IMR-90 (cell line): ENCODE measurements around the gene MOB3B. TPM values are rescaled to one million over a fixed set of nuclear protein-coding genes. Genes with fewer than 3 reads are reported as not detected.

ENCODE experiments used
- ATAC-seq: fragments of 200-7000 bp; cut with Tn5 transposase; 2 replicates; pipeline ENCODE4 v1.9.1; 2020; ENCODE audit warnings: low read depth, mild to moderate bottlenecking, moderate library complexity
- BruUV-seq: library from RNA; stranded (reverse); fragments of 400-500 nt; replicated peaks from 2 replicates; lab custom pipeline; 2021; lab: Mats Ljungman, UMichigan
- CTCF ChIA-PET: fragments of 300-600 bp; formaldehyde crosslinking; extraction: SDS; loops from one replicate; lab custom pipeline; 2021; ENCODE audit warnings: antibody characterized with exemption; lab: Yijun Ruan, JAX
- POLR2A ChIA-PET: fragments of 300-600 bp; sonication (Branson Sonifier 250); formaldehyde crosslinking; loops from one replicate; lab custom pipeline; 2022; ENCODE audit warnings: antibody characterized with exemption; ENCODE audit not compliant: unreplicated experiment; lab: Charles Lee
- DNase-seq: peaks from one replicate; pipeline ENCODE4 v3.0.0; 2013
- H2AFZ ChIP-seq: replicated peaks from 2 replicates; pipeline ENCODE3; 2013; ENCODE audit warnings: low read length, mild to moderate bottlenecking; ENCODE audit not compliant: poor library complexity
- H2AK5ac ChIP-seq: 2 replicates; pipeline ENCODE4 v1.6.1; 2013; ENCODE audit warnings: low read depth, low read length, inconsistent platforms
- H2AK9ac ChIP-seq: replicated peaks from 2 replicates; pipeline ENCODE3; 2013; ENCODE audit warnings: mild to moderate bottlenecking, low read depth, low read length, moderate library complexity; ENCODE audit not compliant: poor library complexity
- H2BK120ac ChIP-seq: 2 replicates; pipeline ENCODE4 v1.6.1; 2013; ENCODE audit warnings: low read depth, low read length, inconsistent platforms
- H2BK15ac ChIP-seq: 3 replicates; pipeline ENCODE4 v1.6.1; 2013; ENCODE audit warnings: low read depth, low read length, inconsistent platforms
- H2BK20ac ChIP-seq: 2 replicates; pipeline ENCODE4 v1.6.1; 2013; ENCODE audit warnings: low read depth, mild to moderate bottlenecking, inconsistent platforms, low read length, moderate library complexity
- H2BK5ac ChIP-seq: 2 replicates; pipeline ENCODE4 v1.6.1; 2013; ENCODE audit warnings: mild to moderate bottlenecking, low read depth, low read length, inconsistent platforms; ENCODE audit not compliant: poor library complexity, severe bottlenecking
- H3K14ac ChIP-seq: replicated peaks from 2 replicates; pipeline ENCODE4 v1.6.1; 2013; ENCODE audit warnings: low read depth, low read length, inconsistent platforms
- H3K18ac ChIP-seq: 2 replicates; pipeline ENCODE4 v1.6.1; 2013; ENCODE audit warnings: low read depth, low read length, control low read depth
- H3K23ac ChIP-seq: 2 replicates; pipeline ENCODE4 v1.6.1; 2013; ENCODE audit warnings: low read depth, low read length, inconsistent platforms
- H3K27ac ChIP-seq: 2 replicates; pipeline ENCODE4 v1.5.1; 2013; ENCODE audit warnings: mild to moderate bottlenecking, control low read depth, low read length; ENCODE audit not compliant: insufficient read depth
- H3K27me3 ChIP-seq: 2 replicates; pipeline ENCODE4 v1.6.1; 2013; ENCODE audit warnings: low read length; ENCODE audit not compliant: control insufficient read depth, insufficient read depth
- H3K36me3 ChIP-seq: 2 replicates; pipeline ENCODE4 v1.6.1; 2013; ENCODE audit warnings: low read length, mixed read lengths; ENCODE audit not compliant: control insufficient read depth, insufficient read depth
- H3K4ac ChIP-seq: 2 replicates; pipeline ENCODE4 v1.6.1; 2013; ENCODE audit warnings: low read depth, low read length, inconsistent platforms
- H3K4me1 ChIP-seq: 2 replicates; pipeline ENCODE4 v1.6.1; 2013; ENCODE audit warnings: low read length, mixed read lengths; ENCODE audit not compliant: control insufficient read depth, insufficient read depth
- H3K4me2 ChIP-seq: 2 replicates; pipeline ENCODE4 v1.6.1; 2013; ENCODE audit warnings: low read depth, mild to moderate bottlenecking, control low read depth, low read length, moderate library complexity
- H3K4me3 ChIP-seq: 2 replicates; pipeline ENCODE4 v1.5.1; 2013; ENCODE audit warnings: low read depth, mild to moderate bottlenecking, control low read depth, low read length, moderate library complexity; ENCODE audit not compliant: insufficient read depth
- H3K56ac ChIP-seq: 2 replicates; pipeline ENCODE4 v1.6.1; 2013; ENCODE audit warnings: low read length, inconsistent platforms; ENCODE audit not compliant: insufficient read depth; ENCODE audit errors: extremely low read depth
- H3K79me1 ChIP-seq, 2 experiments: 2 replicates each; pipeline ENCODE4 v1.6.1; 2013; ENCODE audit warnings: low read length in 2 of 2, inconsistent platforms in 1 of 2, low read depth in 1 of 2
- H3K9ac ChIP-seq: 2 replicates; pipeline ENCODE4 v1.6.1; 2013; ENCODE audit warnings: low read depth, low read length, control low read depth
- H3K9me1 ChIP-seq: 2 replicates; pipeline ENCODE4 v1.6.1; 2013; ENCODE audit warnings: low read length, inconsistent platforms; ENCODE audit not compliant: insufficient read depth
- H3K9me3 ChIP-seq: 2 replicates; pipeline ENCODE4 v1.6.1; 2013; ENCODE audit warnings: low read length; ENCODE audit not compliant: control insufficient read depth, insufficient read depth
- H4K20me1 ChIP-seq: 2 replicates; pipeline ENCODE4 v1.6.1; 2013; ENCODE audit warnings: low read length, inconsistent platforms; ENCODE audit not compliant: insufficient read depth
- H4K5ac ChIP-seq: 2 replicates; pipeline ENCODE4 v1.6.1; 2013; ENCODE audit warnings: mild to moderate bottlenecking, low read depth, low read length, control low read depth
- H4K8ac ChIP-seq, 2 experiments: 2 replicates each; pipeline ENCODE4 v1.6.1; 2013; ENCODE audit warnings: low read depth in 2 of 2, low read length in 2 of 2, control low read depth in 1 of 2, inconsistent platforms in 1 of 2
- H4K91ac ChIP-seq: 2 replicates; pipeline ENCODE4 v1.6.1; 2013; ENCODE audit warnings: low read depth, low read length, inconsistent platforms; ENCODE audit not compliant: insufficient read depth
- CHD1 ChIP-seq: IDR thresholded peaks from 2 replicates; pipeline ENCODE4 v1.6.1; 2012; ENCODE audit warnings: low read depth, low read length, improper control_type of control experiment
- FOS ChIP-seq: fragments of 150-350 bp; IDR thresholded peaks from 2 replicates; pipeline ENCODE4 v1.6.1; 2016; ENCODE audit warnings: low read depth, low read length
- MAFK ChIP-seq: IDR thresholded peaks from 2 replicates; pipeline ENCODE4 v1.6.1; 2012; ENCODE audit warnings: low read depth, low read length, improper control_type of control experiment
- MAZ ChIP-seq: IDR thresholded peaks from 2 replicates; pipeline ENCODE4 v1.6.1; 2012; ENCODE audit warnings: low read depth, mild to moderate bottlenecking, low read length, improper control_type of control experiment, moderate library complexity, borderline replicate concordance
- MXI1 ChIP-seq: IDR thresholded peaks from 2 replicates; pipeline ENCODE4 v1.6.1; 2012; ENCODE audit warnings: low read depth, mild to moderate bottlenecking, low read length, moderate library complexity, borderline replicate concordance
- POLR2A ChIP-seq: IDR thresholded peaks from 2 replicates; pipeline ENCODE4 v1.6.1; 2012; ENCODE audit warnings: mild to moderate bottlenecking, low read depth, low read length
- RCOR1 ChIP-seq: IDR thresholded peaks from 2 replicates; pipeline ENCODE4 v1.6.1; 2012; ENCODE audit warnings: mild to moderate bottlenecking, low read length, improper control_type of control experiment; ENCODE audit not compliant: insufficient replicate concordance
- RFX5 ChIP-seq: IDR thresholded peaks from 2 replicates; pipeline ENCODE4 v1.8.0; 2012; ENCODE audit warnings: low read depth, mild to moderate bottlenecking, low read length, moderate library complexity
- SMC3 ChIP-seq: fragments of 150-350 bp; IDR thresholded peaks from 2 replicates; pipeline ENCODE4 v1.6.1; 2016; ENCODE audit warnings: low read depth, mild to moderate bottlenecking, antibody characterized with exemption, low read length, moderate library complexity
- WGBS, 2 experiments: methylation state at CpG; one replicate each; pipeline versions ENCODE4 v1.1.5 to v1.1.7; 2013; ENCODE audit warnings: missing lambda C conversion rate in 2 of 2; ENCODE audit not compliant: insufficient read length in 1 of 2; ENCODE audit errors: extremely low coverage in 2 of 2; 5-methylcytosine and 5-hydroxymethylcytosine counted together
- dilution Hi-C: fragments of 300-500 bp; cut with HindIII; formaldehyde crosslinking; loops from one replicate; pipeline ENCODE4 v1.14.3; 2018; ENCODE audit warnings: low sequenced_read_pairs; ENCODE audit not compliant: unreplicated experiment
- in situ Hi-C: fragments of 300-500 bp; cut with MboI; formaldehyde crosslinking; loops from 3 replicates; pipeline ENCODE4 v1.14.3; 2019; ENCODE audit warnings: low sequenced_read_pairs, inconsistent platforms, mixed read lengths
- intact Hi-C: fragments of 100-400 bp; cut with micrococcal nuclease; formaldehyde crosslinking; loops from 2 replicates; pipeline ENCODE4 v1.10.0; 2022
- polyA plus RNA-seq, 3 experiments: library from polyadenylated mRNA; depleted of rRNA; stranded (reverse); fragments of >200 nt; gene quantifications; 2 replicates each; pipeline ENCODE4 v1.2.3, GENCODE V29; 2012; ENCODE audit warnings: low replicate concordance in 1 of 3
- total RNA-seq: library from RNA; depleted of rRNA; stranded (reverse); fragments of >200 nt; gene quantifications from 2 replicates; pipeline ENCODE4 v1.2.3, GENCODE V29; 2012
- TF ChIP-seq, protein P1 (sequence below): fragments of 150-350 bp; IDR thresholded peaks from 2 replicates; pipeline ENCODE4 v1.6.1; 2016; ENCODE audit warnings: low read depth, mild to moderate bottlenecking, low read length, moderate library complexity, borderline replicate concordance
- TF ChIP-seq, protein P2 (sequence below): conservative IDR thresholded peaks from 2 replicates; pipeline ENCODE4 v1.5.1; 2012; ENCODE audit warnings: mild to moderate bottlenecking, low read depth, low read length, improper control_type of control experiment

Gene MOB3B
- total and polyA plus RNA-seq, 2 of the 4 experiments (the other 2 are of a cell fraction) = under 0.01 to 0.02 TPM

DNA sequence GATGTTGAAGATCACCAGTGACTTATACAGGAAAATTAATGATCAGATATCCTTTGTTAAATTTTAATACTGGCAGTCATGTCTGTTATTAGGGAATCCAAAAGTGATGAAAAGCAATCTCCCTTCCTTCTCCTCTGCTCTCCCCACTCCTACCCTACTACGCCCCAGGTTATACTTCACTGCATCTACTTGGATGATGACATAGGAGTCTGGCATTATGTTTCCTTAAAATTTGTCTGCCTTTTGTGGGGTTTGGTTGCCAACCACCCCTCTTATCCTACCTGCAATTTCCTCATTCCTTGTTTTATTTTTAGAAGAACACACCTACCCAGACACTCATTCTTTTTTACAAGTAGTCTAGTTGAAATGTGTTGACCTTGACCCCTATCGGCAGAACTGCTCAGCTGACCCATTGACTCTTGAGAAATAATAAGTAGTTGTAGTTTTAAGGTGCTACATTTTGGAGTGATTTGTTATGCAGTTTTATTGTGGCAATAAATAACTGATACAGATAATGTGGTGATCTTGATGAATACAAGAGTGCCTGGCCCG lies 5.1 kb upstream of the MOB3B start:
- H3K18ac ChIP-seq = no peak overlapping the region
- H2BK120ac ChIP-seq = no peak overlapping the region
- H4K5ac ChIP-seq = no peak overlapping the region
- TF ChIP-seq CHD1 (no peak), MAFK (no peak), RCOR1 (no peak), MXI1 (no peak), SMC3 (no peak), RFX5 (no peak), POLR2A (no peak), FOS (no peak), MAZ (no peak)
- TF ChIP-seq, protein P1, sequence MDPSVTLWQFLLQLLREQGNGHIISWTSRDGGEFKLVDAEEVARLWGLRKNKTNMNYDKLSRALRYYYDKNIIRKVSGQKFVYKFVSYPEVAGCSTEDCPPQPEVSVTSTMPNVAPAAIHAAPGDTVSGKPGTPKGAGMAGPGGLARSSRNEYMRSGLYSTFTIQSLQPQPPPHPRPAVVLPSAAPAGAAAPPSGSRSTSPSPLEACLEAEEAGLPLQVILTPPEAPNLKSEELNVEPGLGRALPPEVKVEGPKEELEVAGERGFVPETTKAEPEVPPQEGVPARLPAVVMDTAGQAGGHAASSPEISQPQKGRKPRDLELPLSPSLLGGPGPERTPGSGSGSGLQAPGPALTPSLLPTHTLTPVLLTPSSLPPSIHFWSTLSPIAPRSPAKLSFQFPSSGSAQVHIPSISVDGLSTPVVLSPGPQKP = no peak
- TF ChIP-seq, protein P2, sequence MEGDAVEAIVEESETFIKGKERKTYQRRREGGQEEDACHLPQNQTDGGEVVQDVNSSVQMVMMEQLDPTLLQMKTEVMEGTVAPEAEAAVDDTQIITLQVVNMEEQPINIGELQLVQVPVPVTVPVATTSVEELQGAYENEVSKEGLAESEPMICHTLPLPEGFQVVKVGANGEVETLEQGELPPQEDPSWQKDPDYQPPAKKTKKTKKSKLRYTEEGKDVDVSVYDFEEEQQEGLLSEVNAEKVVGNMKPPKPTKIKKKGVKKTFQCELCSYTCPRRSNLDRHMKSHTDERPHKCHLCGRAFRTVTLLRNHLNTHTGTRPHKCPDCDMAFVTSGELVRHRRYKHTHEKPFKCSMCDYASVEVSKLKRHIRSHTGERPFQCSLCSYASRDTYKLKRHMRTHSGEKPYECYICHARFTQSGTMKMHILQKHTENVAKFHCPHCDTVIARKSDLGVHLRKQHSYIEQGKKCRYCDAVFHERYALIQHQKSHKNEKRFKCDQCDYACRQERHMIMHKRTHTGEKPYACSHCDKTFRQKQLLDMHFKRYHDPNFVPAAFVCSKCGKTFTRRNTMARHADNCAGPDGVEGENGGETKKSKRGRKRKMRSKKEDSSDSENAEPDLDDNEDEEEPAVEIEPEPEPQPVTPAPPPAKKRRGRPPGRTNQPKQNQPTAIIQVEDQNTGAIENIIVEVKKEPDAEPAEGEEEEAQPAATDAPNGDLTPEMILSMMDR = no peak
- no TSS peak for BruUV-seq
- H4K8ac ChIP-seq = no peak overlapping the region
- ChIA-PET CTCF (no interaction called here), POLR2A (no interaction called here)
- peaks cover 3% of the 10 kb centered on the region; the same call in 1 of the 2 replicates for H3K9me1 ChIP-seq
- no peak overlapping the region for H2AK9ac ChIP-seq
- ATAC-seq (no peak), DNase-seq (no peak)
- no peak overlapping the region for H3K14ac ChIP-seq
- H3K27ac ChIP-seq = no peak overlapping the region
- no peaks in the 10 kb centered on the region for H3K79me1 ChIP-seq
- H2BK15ac ChIP-seq = no peak overlapping the region
- dilution Hi-C loops = no loop called here
- H3K4ac ChIP-seq = no peak overlapping the region
- H3K4me1 ChIP-seq = peaks cover 3% of the 10 kb centered on the region
- H2AFZ ChIP-seq = no peak overlapping the region
- intact Hi-C loops = no loop called here
- H3K23ac ChIP-seq = no peak overlapping the region
- no peak overlapping the region for H2AK5ac ChIP-seq
- H3K56ac ChIP-seq = no peak overlapping the region
- no peak overlapping the region for H3K9ac ChIP-seq
- H3K27me3 ChIP-seq = peaks cover 3% of the 10 kb centered on the region
- no peak overlapping the region for H4K91ac ChIP-seq
- no CpG with 5 or more reads among the region's 3 CpGs for WGBS, 2 experiments
- H3K36me3 ChIP-seq = no peaks in the 10 kb centered on the region
- in situ Hi-C loops = no loop called here
- H2BK5ac ChIP-seq = no peak overlapping the region
- no peaks in the 10 kb centered on the region for H3K9me3 ChIP-seq
- no peak overlapping the region for H3K4me2 ChIP-seq
- no peak overlapping the region for H2BK20ac ChIP-seq
- no peaks in the 10 kb centered on the region for H4K20me1 ChIP-seq
- H3K4me3 ChIP-seq = no peak overlapping the region
